ENCODE results near the gene PNPLA6. TPM values are rescaled to one million over a fixed set of nuclear protein-coding genes. Genes with fewer than 3 reads are reported as not detected.
A peak's percentile ranks its signal among the peaks of the same experiment; 100 is the strongest.

Gene PNPLA6
- total RNA-seq, 2 experiments from 2014 or later: 79.2 to 90.3 TPM

DNA sequence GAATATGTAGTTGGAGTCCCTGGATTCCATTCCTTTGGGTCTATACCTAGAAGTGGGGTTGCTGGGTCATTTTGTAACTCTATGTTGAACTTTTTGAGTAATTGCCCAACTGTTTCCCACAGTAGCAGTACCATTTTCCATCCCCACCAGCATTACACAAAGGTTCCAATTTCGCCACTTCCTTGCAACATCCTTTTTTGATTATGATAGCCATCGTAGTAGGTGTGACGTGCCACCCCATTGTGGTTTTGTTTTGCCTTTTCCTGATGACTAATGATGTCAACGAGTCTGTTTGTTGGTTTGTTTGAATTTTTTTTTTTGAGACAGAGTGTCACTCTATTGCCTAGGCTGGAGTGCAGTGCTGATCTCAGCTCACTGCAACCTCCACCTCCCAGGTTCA is 43.4 kb upstream of the PNPLA6 start:
- CTCF ChIA-PET: interaction anchor here (0.6 kb wide), 1 partner anchor 12 kb away, joined by 3 read pairs; no protein-coding TSS in a partner anchor
- peak; percentile 56 for ATAC-seq
- Mint-ChIP-seq H3K27ac (peak overlapping the region; percentile 34), H3K27me3 (peaks cover 3% of the 10 kb centered on the region), H3K4me3 (no peak overlapping the region), H3K36me3 (ENCODE audit: low read depth) (no peaks in the 10 kb centered on the region), H3K9me3 (no peaks in the 10 kb centered on the region), H3K4me1 (ENCODE audit: low read depth) (peaks cover 22% of the 10 kb centered on the region)
- DNase-seq: peak; percentile 88
- TF ChIP-seq, protein P1, sequence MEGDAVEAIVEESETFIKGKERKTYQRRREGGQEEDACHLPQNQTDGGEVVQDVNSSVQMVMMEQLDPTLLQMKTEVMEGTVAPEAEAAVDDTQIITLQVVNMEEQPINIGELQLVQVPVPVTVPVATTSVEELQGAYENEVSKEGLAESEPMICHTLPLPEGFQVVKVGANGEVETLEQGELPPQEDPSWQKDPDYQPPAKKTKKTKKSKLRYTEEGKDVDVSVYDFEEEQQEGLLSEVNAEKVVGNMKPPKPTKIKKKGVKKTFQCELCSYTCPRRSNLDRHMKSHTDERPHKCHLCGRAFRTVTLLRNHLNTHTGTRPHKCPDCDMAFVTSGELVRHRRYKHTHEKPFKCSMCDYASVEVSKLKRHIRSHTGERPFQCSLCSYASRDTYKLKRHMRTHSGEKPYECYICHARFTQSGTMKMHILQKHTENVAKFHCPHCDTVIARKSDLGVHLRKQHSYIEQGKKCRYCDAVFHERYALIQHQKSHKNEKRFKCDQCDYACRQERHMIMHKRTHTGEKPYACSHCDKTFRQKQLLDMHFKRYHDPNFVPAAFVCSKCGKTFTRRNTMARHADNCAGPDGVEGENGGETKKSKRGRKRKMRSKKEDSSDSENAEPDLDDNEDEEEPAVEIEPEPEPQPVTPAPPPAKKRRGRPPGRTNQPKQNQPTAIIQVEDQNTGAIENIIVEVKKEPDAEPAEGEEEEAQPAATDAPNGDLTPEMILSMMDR (IDR thresholded peaks at IDR 0.05): no peak
- intact Hi-C loops (cut with micrococcal nuclease): no loop called here
- POLR2A ChIA-PET: no interaction called here

DNA sequence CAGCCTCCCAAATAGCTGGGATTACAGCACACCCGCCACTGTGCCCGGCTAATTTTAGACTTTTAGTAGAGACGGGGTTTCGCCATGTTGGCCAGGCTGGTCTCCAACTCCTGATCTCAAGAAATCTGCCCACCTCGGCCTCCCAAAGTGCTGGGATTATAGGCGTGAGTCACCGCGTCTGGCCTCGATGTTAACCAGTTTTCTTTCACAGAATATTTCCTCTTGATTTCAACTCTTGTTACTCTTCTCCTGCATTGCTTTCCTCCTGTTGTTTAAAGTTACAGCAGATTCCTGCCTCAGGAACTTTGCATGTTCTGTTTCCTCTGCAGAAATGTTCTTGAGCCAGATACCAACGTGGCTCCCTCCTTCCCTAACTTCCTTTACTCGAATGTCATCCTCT is 43.0 kb upstream of the PNPLA6 start:
- H3K4me3 Mint-ChIP-seq: no peak overlapping the region
- TF ChIP-seq, protein P1 (IDR thresholded peaks at IDR 0.05): no peak
- ATAC-seq: no peak

DNA sequence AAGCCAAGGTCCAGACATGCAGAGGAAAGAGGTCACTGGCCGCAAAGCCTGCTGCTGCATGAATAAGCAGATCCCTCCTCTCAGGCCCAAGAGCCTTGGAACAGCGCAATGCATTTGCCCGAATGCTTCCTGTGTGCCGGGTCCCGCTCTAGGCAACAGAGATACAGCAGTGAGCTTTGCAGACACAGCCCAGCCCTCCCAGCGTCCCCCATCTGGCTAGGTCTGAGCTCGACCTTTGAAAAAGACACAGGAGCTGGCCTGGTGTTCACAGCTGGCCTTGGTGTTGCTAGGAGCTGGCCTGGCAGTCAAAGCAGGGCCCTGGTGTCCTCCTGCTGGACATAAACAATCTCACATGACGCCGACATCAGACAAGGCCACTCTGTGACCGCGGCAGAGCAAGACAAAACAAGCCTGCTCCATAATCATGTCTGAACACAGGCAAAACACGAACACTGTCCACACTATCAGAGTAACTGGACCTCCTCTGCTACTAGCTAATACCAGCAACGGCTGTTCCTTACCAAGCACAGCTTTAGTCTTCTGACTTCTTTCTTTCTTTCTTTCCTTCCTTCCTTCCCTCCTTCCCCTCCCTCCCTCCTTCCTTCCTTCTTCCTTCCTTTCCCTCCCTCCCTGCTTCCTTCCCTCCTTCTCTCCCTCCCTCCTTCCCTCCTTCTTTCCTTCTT is 41.0 kb upstream of the PNPLA6 start:
- Mint-ChIP-seq H3K36me3 (ENCODE audit: low read depth) (no peaks in the 10 kb centered on the region), H3K4me1 (ENCODE audit: low read depth) (peaks cover 17% of the 10 kb centered on the region), H3K27ac (no peak overlapping the region), H3K27me3 (peaks cover 14% of the 10 kb centered on the region), H3K4me3 (no peak overlapping the region), H3K9me3 (no peaks in the 10 kb centered on the region)
- TF ChIP-seq, protein P1 (IDR thresholded peaks at IDR 0.05): no peak
- ChIA-PET CTCF (interaction anchor here (0.6 kb wide), 1 partner anchor 9 kb away, joined by 3 read pairs; no protein-coding TSS in a partner anchor), POLR2A (no interaction called here)
- intact Hi-C loops (cut with micrococcal nuclease): no loop called here
- ATAC-seq (no peak), DNase-seq (no peak)

More for the DNA sequence above, 43.0 kb upstream of the PNPLA6 start:
- Mint-ChIP-seq H3K27ac (peak overlapping the region; percentile 68), H3K36me3 (ENCODE audit: low read depth) (no peaks in the 10 kb centered on the region), H3K4me1 (ENCODE audit: low read depth) (peaks cover 22% of the 10 kb centered on the region), H3K27me3 (peaks cover 5% of the 10 kb centered on the region), H3K9me3 (no peaks in the 10 kb centered on the region)
- intact Hi-C loops (cut with micrococcal nuclease): no loop called here
- DNase-seq: no peak
- CTCF ChIA-PET: interaction anchor here (0.6 kb wide), 1 partner anchor 12 kb away, joined by 3 read pairs; no protein-coding TSS in a partner anchor
- POLR2A ChIA-PET: no interaction called here

DNA sequence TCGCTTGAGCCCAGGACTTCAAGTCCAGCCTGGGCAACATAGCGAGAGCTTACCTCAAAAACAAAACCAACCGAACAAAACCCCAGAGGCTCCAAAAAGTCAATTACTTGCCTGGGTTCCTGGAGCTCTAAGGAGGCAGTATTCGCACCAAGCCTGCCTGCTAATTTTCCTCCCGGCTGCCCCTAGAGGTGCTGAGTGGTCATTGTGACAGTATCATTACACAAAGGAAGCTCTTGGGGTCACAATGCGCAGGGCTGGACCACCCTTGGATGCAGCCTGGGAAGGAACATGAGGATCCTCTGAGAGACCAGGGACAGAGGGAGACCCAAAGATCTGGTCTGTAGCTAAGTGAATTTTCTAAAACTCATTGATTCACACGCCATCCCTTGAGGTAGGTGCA is 38.2 kb upstream of the PNPLA6 start:
- Mint-ChIP-seq H3K27me3 (peaks cover 24% of the 10 kb centered on the region), H3K27ac (no peak overlapping the region), H3K4me3 (no peak overlapping the region), H3K9me3 (no peaks in the 10 kb centered on the region), H3K36me3 (ENCODE audit: low read depth) (no peaks in the 10 kb centered on the region), H3K4me1 (ENCODE audit: low read depth) (peaks cover 8% of the 10 kb centered on the region)
- DNase-seq: peak; percentile 33
- TF ChIP-seq, protein P1 (IDR thresholded peaks at IDR 0.05): peak; percentile 54
- ChIA-PET CTCF (interaction anchor here (1.1 to 1.4 kb wide), 4 partner anchors 9 to 36 kb away, joined by 3 to 4 read pairs (median 4); partner anchors contain the start of gene ZNF358), POLR2A (interaction anchor here (0.5 to 1.5 kb wide), 3 partner anchors 14 to 152 kb away, joined by 3 read pairs; partner anchors contain the start of gene ZNF358)
- intact Hi-C loops (cut with micrococcal nuclease): no loop called here
- ATAC-seq: peak; percentile 62

DNA sequence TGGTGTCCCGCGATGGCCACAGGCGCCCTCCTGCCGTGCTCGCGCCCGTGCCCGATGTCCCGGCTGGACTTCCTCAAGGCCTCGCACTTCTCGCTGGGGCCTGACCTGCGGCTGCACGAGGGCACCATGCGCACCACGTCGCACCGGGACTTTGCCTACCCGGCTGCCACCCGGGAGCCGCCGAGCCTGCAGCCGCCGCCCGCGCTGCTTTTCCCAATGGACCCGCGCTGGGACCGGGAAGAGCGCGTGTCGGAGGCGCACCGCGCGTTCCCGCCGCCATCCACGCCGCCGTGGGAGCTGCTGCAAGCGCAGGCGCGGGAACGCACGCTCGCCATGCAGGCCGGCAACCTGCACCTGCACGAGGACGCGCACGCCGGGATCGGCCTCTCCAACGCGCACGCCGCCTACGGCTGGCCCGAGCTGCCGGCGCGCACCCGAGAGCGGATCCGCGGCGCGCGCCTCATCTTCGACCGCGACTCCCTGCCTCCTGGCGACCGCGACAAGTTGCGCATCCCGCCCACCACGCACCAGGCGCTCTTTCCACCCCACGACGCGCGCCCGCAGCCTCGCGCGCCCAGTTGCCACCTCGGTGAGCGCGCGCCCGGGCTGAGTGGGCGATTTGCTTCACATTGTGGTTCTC is 34.6 kb upstream of the PNPLA6 start:
- H3K27me3 Mint-ChIP-seq: peaks cover 40% of the 10 kb centered on the region
- H3K4me1 Mint-ChIP-seq (ENCODE audit: low read depth): peaks cover 9% of the 10 kb centered on the region
- H3K9me3 Mint-ChIP-seq: no peaks in the 10 kb centered on the region
- DNase-seq (peak; percentile 74), ATAC-seq (peak; percentile 65)
- H3K4me3 Mint-ChIP-seq: peak overlapping the region; percentile 48
- H3K27ac Mint-ChIP-seq: no peak overlapping the region
- TF ChIP-seq, protein P1 (IDR thresholded peaks at IDR 0.05): no peak
- no peaks in the 10 kb centered on the region for H3K36me3 Mint-ChIP-seq (ENCODE audit: low read depth)
- intact Hi-C loops (cut with micrococcal nuclease): no loop called here
- CTCF ChIA-PET: interaction anchor here (1.1 kb wide), 1 partner anchor 134 kb away, joined by 3 read pairs; no protein-coding TSS in a partner anchor
- POLR2A ChIA-PET: interaction anchor here (0.6 kb wide), 1 partner anchor 103 kb away, joined by 3 read pairs; no protein-coding TSS in a partner anchor

Measured in activated CD8-positive, alpha-beta T cell treated with anti-CD3 and anti-CD28 coated beads for 36 hours (primary cell).